Upper lobe of left lung (tissue), 6 donors: ENCODE measurements around the gene PIP. TPM values are rescaled to one million over a fixed set of nuclear protein-coding genes. Genes with fewer than 3 reads are reported as not detected.
A peak's percentile ranks its signal among the peaks of the same experiment; 100 is the strongest.
"Not testable (repeated sequence)": the region's sequence is repeated elsewhere in the genome, so short reads cannot be mapped to it uniquely, and the experiment has no call there.

Experiments used
- ATAC-seq, 2 donors: fragments of 200-7000 bp; cut with Tn5 transposase; one replicate each; pipeline ENCODE4 v1.9.1; 2022; ENCODE audit warnings: mild to moderate bottlenecking in 2 of 2, moderate library complexity in 2 of 2; ENCODE audit not compliant: low FRiP score in 2 of 2
- DNase-seq, 2 donors: peaks; one replicate each; pipeline ENCODE4 v3.0.0-alpha.2; 2019 to 2020
- H3K27ac ChIP-seq, 4 donors: fragments of 200-600 bp; sonication (generic); one replicate each; pipeline ENCODE4 v1.5.1; 2016 to 2019
- H3K27me3 ChIP-seq, 4 donors: fragments of 200-600 bp; sonication (generic); one replicate each; pipeline ENCODE4 v1.5.1; 2017 to 2019
- H3K36me3 ChIP-seq, 4 donors: fragments of 200-600 bp; sonication (generic); one replicate each; pipeline ENCODE4 v1.5.1; 2016 to 2019
- H3K4me1 ChIP-seq, 4 donors: fragments of 200-600 bp; sonication (generic); one replicate each; pipeline ENCODE4 v1.5.1; 2018 to 2019
- H3K4me3 ChIP-seq, 4 donors: fragments of 200-600 bp; sonication (generic); one replicate each; pipeline ENCODE4 v1.5.1; 2017 to 2019; ENCODE audit warnings: mild to moderate bottlenecking in 2 of 4, moderate library complexity in 1 of 4
- H3K9me3 ChIP-seq, 4 donors: fragments of 200-600 bp; sonication (generic); one replicate each; pipeline ENCODE4 v1.5.1; 2018 to 2019
- EP300 ChIP-seq, 4 donors: sonication (generic); formaldehyde crosslinking; IDR thresholded peaks; one replicate each; pipeline ENCODE4 v1.5.1; 2017; ENCODE audit warnings: antibody characterized with exemption in 4 of 4, control low read depth in 2 of 4
- POLR2A ChIP-seq, 4 donors: fragments of 450-650 bp; IDR thresholded peaks; one replicate each; pipeline ENCODE4 v1.5.1; 2016 to 2017; ENCODE audit warnings: antibody characterized with exemption in 4 of 4, mild to moderate bottlenecking in 2 of 4
- POLR2AphosphoS5 ChIP-seq, 2 donors: sonication (generic); formaldehyde crosslinking; IDR thresholded peaks; one replicate each; pipeline ENCODE4 v1.5.1; 2017; ENCODE audit warnings: antibody characterized with exemption in 2 of 2
- WGBS, 2 donors: methylation state at CpG; one replicate each; pipeline ENCODE4 v1.1.5; 2017 to 2018; 5-methylcytosine and 5-hydroxymethylcytosine counted together
- total RNA-seq, 6 donors: library from RNA; depleted of rRNA in 4 of 6; stranded (reverse); fragments of >200 nt in 4 of 6; gene quantifications; one replicate each; pipeline versions ENCODE4 v1.1.0 to v1.2.1, GENCODE V29; 2016 to 2021
- TF ChIP-seq, protein P1 (sequence below), 6 experiments: fragments of 450-650 bp in 4 of 6; fragments of 200-600 bp in 2 of 6; sonication (generic) in 2 of 6; IDR thresholded peaks; one replicate each; pipeline ENCODE4 v1.5.1; 2016 to 2019; ENCODE audit warnings: antibody characterized with exemption in 6 of 6
- donor health status: DM: no; HTN: no; CAD: no; lungs with moderate emphysema.
- donor health status: DM: no; HTN: yes; CAD: no; lungs with severe emphysema.

PIP gene
- total RNA-seq, 6 donors from 2014 or later: 0.77 to 23.0 TPM; not detected in 4

- no peak for DNase-seq
- Histone ChIP-seq H3K4me1 (no peaks in the 10 kb centered on the region), H3K27me3 (no peaks in the 10 kb centered on the region)
Measured at GRCh38 chr7:143148651-143149050, 16.8 kb downstream of the PIP start.

DNA sequence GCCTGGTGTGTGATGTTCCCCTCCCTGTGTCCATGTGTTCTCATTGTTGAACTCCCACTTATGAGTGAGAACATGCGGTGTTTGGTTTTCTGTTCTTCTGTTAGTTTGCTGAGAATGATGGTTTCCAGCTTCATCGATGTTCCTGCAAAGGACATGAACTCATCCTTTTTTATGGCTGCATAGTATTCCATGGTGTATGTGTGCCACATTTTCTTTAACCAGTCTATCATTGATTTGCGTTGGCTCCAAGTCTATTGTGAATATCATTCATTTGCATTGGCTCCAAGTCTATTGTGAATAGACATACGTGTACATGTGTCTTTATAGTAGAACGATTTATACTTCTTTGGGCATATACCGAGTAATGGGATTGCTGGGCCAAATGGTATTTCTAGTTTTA is 18.8 kb downstream of the PIP start:
- H3K9me3 ChIP-seq, H3K36me3 ChIP-seq, H3K4me1 ChIP-seq, ATAC-seq, H3K27me3 ChIP-seq, DNase-seq, H3K4me3 ChIP-seq, H3K27ac ChIP-seq: not testable (repeated sequence)
- 97 to 98% methylated on average over 6 of the region's 6 CpGs for WGBS, 2 donors

More at GRCh38 chr7:143148651-143149050, 16.8 kb downstream of the PIP start:
- H3K4me3 ChIP-seq: no peak overlapping the region
- H3K36me3 ChIP-seq: no peaks in the 10 kb centered on the region
- no peak overlapping the region for H3K27ac ChIP-seq
- ATAC-seq: no peak
- H3K9me3 ChIP-seq: no peaks in the 10 kb centered on the region
- TF ChIP-seq EP300 (IDR thresholded peaks at IDR 0.05): no peak
- TF ChIP-seq POLR2A (IDR thresholded peaks at IDR 0.05): no peak
- no peak for TF ChIP-seq POLR2AphosphoS5 (IDR thresholded peaks at IDR 0.05)
- TF ChIP-seq, protein P1, sequence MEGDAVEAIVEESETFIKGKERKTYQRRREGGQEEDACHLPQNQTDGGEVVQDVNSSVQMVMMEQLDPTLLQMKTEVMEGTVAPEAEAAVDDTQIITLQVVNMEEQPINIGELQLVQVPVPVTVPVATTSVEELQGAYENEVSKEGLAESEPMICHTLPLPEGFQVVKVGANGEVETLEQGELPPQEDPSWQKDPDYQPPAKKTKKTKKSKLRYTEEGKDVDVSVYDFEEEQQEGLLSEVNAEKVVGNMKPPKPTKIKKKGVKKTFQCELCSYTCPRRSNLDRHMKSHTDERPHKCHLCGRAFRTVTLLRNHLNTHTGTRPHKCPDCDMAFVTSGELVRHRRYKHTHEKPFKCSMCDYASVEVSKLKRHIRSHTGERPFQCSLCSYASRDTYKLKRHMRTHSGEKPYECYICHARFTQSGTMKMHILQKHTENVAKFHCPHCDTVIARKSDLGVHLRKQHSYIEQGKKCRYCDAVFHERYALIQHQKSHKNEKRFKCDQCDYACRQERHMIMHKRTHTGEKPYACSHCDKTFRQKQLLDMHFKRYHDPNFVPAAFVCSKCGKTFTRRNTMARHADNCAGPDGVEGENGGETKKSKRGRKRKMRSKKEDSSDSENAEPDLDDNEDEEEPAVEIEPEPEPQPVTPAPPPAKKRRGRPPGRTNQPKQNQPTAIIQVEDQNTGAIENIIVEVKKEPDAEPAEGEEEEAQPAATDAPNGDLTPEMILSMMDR (IDR thresholded peaks at IDR 0.05): no peak

DNA sequence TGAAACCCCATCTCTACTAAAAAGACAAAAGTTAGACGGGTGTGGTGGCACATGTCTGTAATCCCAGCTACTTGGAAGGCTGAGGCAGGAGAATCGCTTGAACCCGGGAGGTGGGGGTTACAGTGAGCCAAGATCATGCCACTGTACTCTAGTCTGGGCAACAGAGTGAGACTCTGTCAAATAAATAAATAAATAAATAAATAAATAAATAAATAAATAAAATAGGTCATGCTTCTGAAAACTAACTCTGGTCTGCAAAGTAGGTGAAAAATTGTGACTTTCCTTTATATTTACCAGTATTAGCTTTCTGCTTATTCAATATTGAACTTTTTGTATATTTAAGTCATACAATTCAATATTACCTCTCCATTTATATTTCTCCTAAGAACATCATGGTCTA is 26.7 kb downstream of the PIP start:
- H3K4me3 ChIP-seq, H3K4me1 ChIP-seq, H3K36me3 ChIP-seq, H3K9me3 ChIP-seq, ATAC-seq, H3K27me3 ChIP-seq, DNase-seq, H3K27ac ChIP-seq: not testable (repeated sequence)
- WGBS, 2 donors: 88 to 92% methylated on average over 3 of the region's 3 CpGs

DNA sequence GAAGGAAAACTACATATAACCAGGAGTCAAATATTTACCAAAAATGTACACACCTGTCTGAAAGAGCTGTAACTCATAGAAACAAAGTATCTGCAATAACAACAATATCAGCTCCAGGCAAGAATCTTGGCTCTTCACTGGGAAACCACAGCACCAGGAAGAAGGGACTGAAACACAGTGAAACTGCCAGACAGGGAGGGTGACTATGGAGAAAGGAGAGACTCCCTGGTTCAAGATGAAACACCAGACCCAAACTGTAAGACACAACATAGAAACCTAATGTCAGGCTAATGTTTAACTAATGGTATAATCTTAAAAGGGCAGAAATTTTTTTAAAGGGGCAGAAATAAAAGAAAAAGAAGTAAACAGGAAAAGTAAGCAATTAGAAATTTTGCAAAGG is 39.8 kb downstream of the PIP start:
- Histone ChIP-seq H3K27ac (no peak overlapping the region), H3K4me3 (no peak overlapping the region), H3K9me3 (peaks cover 0 to 2% (median under 1%) of the 10 kb centered on the region in 4 donors), H3K36me3 (no peaks in the 10 kb centered on the region), H3K27me3 (no peaks in the 10 kb centered on the region), H3K4me1 (peaks cover 0 to 8% (median 3%) of the 10 kb centered on the region in 4 donors)
- DNase-seq (no peak), ATAC-seq (no peak)
- TF ChIP-seq POLR2A (IDR thresholded peaks at IDR 0.05): no peak
- TF ChIP-seq, protein P1 (IDR thresholded peaks at IDR 0.05): no peak

- Histone ChIP-seq H3K9me3 (peaks cover 0 to 4% (median 3%) of the 10 kb centered on the region in 4 donors), H3K4me3 (no peak overlapping the region), H3K4me1 (peaks cover 0 to 8% (median 3%) of the 10 kb centered on the region in 4 donors), H3K27ac (no peak overlapping the region), H3K36me3 (no peaks in the 10 kb centered on the region), H3K27me3 (no peaks in the 10 kb centered on the region)
- WGBS, 2 donors: 34 to 52% methylated on average over 4 of the region's 4 CpGs
- peak in 1 of 2 donors; percentile 75 for ATAC-seq
- TF ChIP-seq POLR2AphosphoS5 (IDR thresholded peaks at IDR 0.05) (no peak), EP300 (IDR thresholded peaks at IDR 0.05) (no peak), POLR2A (IDR thresholded peaks at IDR 0.05) (no peak)
- TF ChIP-seq, protein P1 (IDR thresholded peaks at IDR 0.05): no peak
- peak; percentile 34 to 73 for DNase-seq
Measured at GRCh38 chr7:143172354-143172753, 40.5 kb downstream of the PIP start.

GRCh38 chr7:143176128-143176527 is 44.3 kb downstream of the PIP start:
- H3K4me1 ChIP-seq: peaks cover 0 to 8% (median 3%) of the 10 kb centered on the region in 4 donors
- H3K27me3 ChIP-seq: no peaks in the 10 kb centered on the region
- H3K36me3 ChIP-seq: no peaks in the 10 kb centered on the region
- ATAC-seq (no peak), DNase-seq (no peak)
- H3K27ac ChIP-seq: no peak overlapping the region
- no peak overlapping the region for H3K4me3 ChIP-seq
- WGBS, 2 donors: 85 to 91% methylated on average over 5 of the region's 5 CpGs
- TF ChIP-seq POLR2A (IDR thresholded peaks at IDR 0.05): no peak
- no peak for TF ChIP-seq POLR2AphosphoS5 (IDR thresholded peaks at IDR 0.05)
- no peak for TF ChIP-seq EP300 (IDR thresholded peaks at IDR 0.05)
- TF ChIP-seq, protein P1 (IDR thresholded peaks at IDR 0.05): no peak
- peaks cover 0 to 15% (median 4%) of the 10 kb centered on the region in 4 donors for H3K9me3 ChIP-seq
